ENCODE measurements around the gene BRD9. TPM values are rescaled to one million over a fixed set of nuclear protein-coding genes. Genes with fewer than 3 reads are reported as not detected.

The BRD9 gene
- total and polyA plus RNA-seq, 9 of the 15 experiments (the other 6 are each of a cell fraction or from before 2014, with no cell fraction given), result 2.4 to 68.7 (median 44.9) TPM

GRCh38 chr5:915946-916345, 23.3 kb upstream of the BRD9 start:
- H3K9ac ChIP-seq (ENCODE audit: insufficient read depth in 1 of 2, low read depth in 2 of 2, low read length in 2 of 2), result 0 out of 4 replicates have a peak overlapping the region, but pooled peaks of 1 of the 2 experiments have one; percentile 31
- WGBS (ENCODE audit: insufficient coverage, low coverage, missing lambda C conversion rate), result 92% methylated on average over 12 of the region's 12 CpGs
- DNase-seq (ENCODE audit: extremely low read depth in 1 of 4, low spot score in 3 of 4) (no peak), ATAC-seq (no peak), FAIRE-seq (no peak)
- peaks cover 78% of the 10 kb centered on the region; the same call in 2 of the 3 replicates for H3K36me3 ChIP-seq (ENCODE audit: control insufficient read depth, insufficient read depth, low read length)
- H3K79me2 ChIP-seq (ENCODE audit: control insufficient read depth, insufficient read depth, low read length), result no peaks in the 10 kb centered on the region
- ChIA-PET CTCF (ENCODE audit: low intra/inter-chr PET ratio) (no interaction called here), POLR2A (interaction anchor here (1.1 kb wide), 1 partner anchor 16 kb away, joined by 3 read pairs; no protein-coding TSS in a partner anchor)
- H3K9me1 ChIP-seq (ENCODE audit: control insufficient read depth, insufficient read depth, low read length), result peaks cover 5% of the 10 kb centered on the region
- no peak overlapping the region for H3K4me3 ChIP-seq
- H3K4me1 ChIP-seq (replicated peaks in 1 of 2; ENCODE audit: control insufficient read depth in 2 of 2, insufficient read depth in 2 of 2, low read length in 2 of 2), result peaks cover 7 to 9% of the 10 kb centered on the region in 2 experiments; a peak in 3 of 5 replicates
- H2AFZ ChIP-seq (ENCODE audit: low read depth, low read length), result no peak overlapping the region
- H3K27ac ChIP-seq (ENCODE audit: extremely low read depth, low read depth, low read length), result no peak overlapping the region
- H4K20me1 ChIP-seq (replicated peaks; ENCODE audit: control insufficient read depth, insufficient read depth, low read length), result peaks cover 5% of the 10 kb centered on the region; the same call in 1 of the 2 replicates
- intact Hi-C loops (cut with micrococcal nuclease), result no loop called here
- H3K9me3 ChIP-seq (replicated peaks; ENCODE audit: control insufficient read depth, insufficient read depth, low read depth, low read length), result no peaks in the 10 kb centered on the region
- H3K27me3 ChIP-seq (ENCODE audit: control insufficient read depth in 2 of 2, insufficient read depth in 2 of 2, low read length in 2 of 2), result no peaks in the 10 kb centered on the region
- in situ Hi-C loops (cut with MboI), result no loop called here
- H3K4me2 ChIP-seq (ENCODE audit: insufficient read depth, low read length), result no peak overlapping the region
- no TSS peak for BruUV-seq (replicated peaks)
- TF ChIP-seq HNRNPK (IDR thresholded peaks at IDR 0.05; ENCODE audit: low read depth, low read length, poor library complexity, severe bottlenecking), result no peak
- TF ChIP-seq CHCHD3 (CRISPR knock-in tag; IDR thresholded peaks at IDR 0.05), result no peak
- TF ChIP-seq ELF1 (tag; IDR thresholded peaks at IDR 0.05), result no peak
- TF ChIP-seq NKRF (IDR thresholded peaks at IDR 0.05; ENCODE audit: borderline replicate concordance), result no peak
- no peak for TF ChIP-seq SAP30 (IDR thresholded peaks at IDR 0.05; ENCODE audit: borderline replicate concordance, insufficient read depth, low read depth, low read length, poor library complexity, severe bottlenecking)
- no peak for TF ChIP-seq USF2 (CRISPR knock-in tag; IDR thresholded peaks at IDR 0.05)
- TF ChIP-seq CHD7 (IDR thresholded peaks at IDR 0.05; ENCODE audit: low read depth, low read length), result no peak

Measured in K562 (cell line).